Calu3 (cell line): ENCODE results near the gene ICAM2. TPM values are rescaled to one million over a fixed set of nuclear protein-coding genes. Genes with fewer than 3 reads are reported as not detected.
"Not testable (repeated sequence)": the region's sequence is repeated elsewhere in the genome, so short reads cannot be mapped to it uniquely, and the experiment has no call there.

ENCODE experiments used
- BruUV-seq: library from RNA; stranded (reverse); fragments of 400-500 nt; replicated peaks from 2 replicates; lab custom pipeline; 2021; lab: Mats Ljungman, UMichigan
- CTCF ChIA-PET: fragments of 300-600 bp; sonication (Branson Sonifier 250); formaldehyde crosslinking; loops from one replicate; lab custom pipeline; 2022; ENCODE audit warnings: antibody characterized with exemption; lab: Charles Lee
- DNase-seq: peaks from one replicate; pipeline ENCODE4 v3.0.0; 2022
- H3K27ac Mint-ChIP-seq: one replicate; pipeline ENCODE4 v1.8.0; 2022; ENCODE audit warnings: mixed read lengths; ENCODE audit not compliant: unreplicated experiment
- H3K27me3 Mint-ChIP-seq: one replicate; pipeline ENCODE4 v1.8.0; 2022; ENCODE audit warnings: mixed read lengths; ENCODE audit not compliant: unreplicated experiment
- H3K36me3 Mint-ChIP-seq: one replicate; pipeline ENCODE4 v1.8.0; 2022; ENCODE audit warnings: mild to moderate bottlenecking, moderate library complexity, mixed read lengths; ENCODE audit not compliant: insufficient read depth, unreplicated experiment
- H3K4me1 Mint-ChIP-seq: one replicate; pipeline ENCODE4 v1.8.0; 2022; ENCODE audit warnings: mild to moderate bottlenecking, low read depth, mixed read lengths; ENCODE audit not compliant: unreplicated experiment
- H3K4me3 Mint-ChIP-seq: one replicate; pipeline ENCODE4 v1.8.0; 2022; ENCODE audit warnings: mild to moderate bottlenecking, low read depth, moderate library complexity, mixed read lengths; ENCODE audit not compliant: unreplicated experiment
- H3K9me3 Mint-ChIP-seq: one replicate; pipeline ENCODE4 v1.8.0; 2022; ENCODE audit warnings: low read depth, mixed read lengths; ENCODE audit not compliant: unreplicated experiment
- CTCF ChIP-seq: fragments of 200-600 bp; IDR thresholded peaks from one replicate; pipeline ENCODE4 v1.8.0; 2022; ENCODE audit warnings: antibody characterized with exemption; ENCODE audit not compliant: unreplicated experiment
- intact Hi-C: fragments of 100-400 bp; cut with micrococcal nuclease; formaldehyde crosslinking; loops from one replicate; pipeline ENCODE4 v1.10.0; 2022; ENCODE audit not compliant: unreplicated experiment
- total RNA-seq: library from RNA; stranded (reverse); gene quantifications from 2 replicates; pipeline ENCODE4 v1.2.3, GENCODE V29; 2022

The ICAM2 gene
- total RNA-seq, 1 experiment from 2014 or later: 4.4 TPM

GRCh38 chr17:64009571-64010402 is 10.6 kb downstream of the ICAM2 start:
- intact Hi-C loops: no loop called here
- no peak overlapping the region for H3K27ac Mint-ChIP-seq
- peaks cover 6% of the 10 kb centered on the region for H3K36me3 Mint-ChIP-seq
- no peak overlapping the region for H3K4me3 Mint-ChIP-seq
- H3K4me1 Mint-ChIP-seq: peaks cover 29% of the 10 kb centered on the region
- CTCF ChIA-PET: interaction anchor here (1.0 to 1.1 kb wide), 3 partner anchors 11 to 19 kb away, joined by 3 to 4 read pairs (median 3); partner anchors contain the start of gene ICAM2
- BruUV-seq: no TSS peak
- DNase-seq: no peak
- H3K9me3 Mint-ChIP-seq: no peaks in the 10 kb centered on the region
- H3K27me3 Mint-ChIP-seq: no peaks in the 10 kb centered on the region
- no peak for TF ChIP-seq CTCF

GRCh38 chr17:64008830-64009229 is 11.6 kb downstream of the ICAM2 start:
- intact Hi-C loops: no loop called here
- CTCF ChIA-PET: interaction anchor here (0.5 to 1.1 kb wide), 3 partner anchors 17 to 294 kb away, joined by 3 read pairs; no protein-coding TSS in a partner anchor
- Mint-ChIP-seq H3K9me3 (no peaks in the 10 kb centered on the region), H3K27ac (no peak overlapping the region), H3K36me3 (peaks cover 6% of the 10 kb centered on the region), H3K4me1 (peaks cover 20% of the 10 kb centered on the region), H3K4me3 (no peak overlapping the region), H3K27me3 (no peaks in the 10 kb centered on the region)
- no TSS peak for BruUV-seq
- TF ChIP-seq CTCF: no peak
- DNase-seq: no peak

- no peak for TF ChIP-seq CTCF
- intact Hi-C loops: no loop called here
- DNase-seq: no peak
- peaks cover 6% of the 10 kb centered on the region for H3K36me3 Mint-ChIP-seq
- no peak overlapping the region for H3K4me3 Mint-ChIP-seq
- peaks cover 20% of the 10 kb centered on the region for H3K4me1 Mint-ChIP-seq
- H3K9me3 Mint-ChIP-seq: no peaks in the 10 kb centered on the region
- no peak overlapping the region for H3K27ac Mint-ChIP-seq
- BruUV-seq: no TSS peak
- no peaks in the 10 kb centered on the region for H3K27me3 Mint-ChIP-seq
- CTCF ChIA-PET: interaction anchor here (0.5 kb wide), 1 partner anchor 294 kb away, joined by 3 read pairs; no protein-coding TSS in a partner anchor
These were observed 12.1 kb downstream of the ICAM2 start for GRCh38 chr17:64008346-64008745.

- no peak for DNase-seq
- Mint-ChIP-seq H3K4me3 (no peak overlapping the region), H3K36me3 (peaks cover 6% of the 10 kb centered on the region), H3K4me1 (peaks cover 20% of the 10 kb centered on the region), H3K27me3 (no peaks in the 10 kb centered on the region), H3K27ac (no peak overlapping the region), H3K9me3 (no peaks in the 10 kb centered on the region)
- CTCF ChIA-PET: no interaction called here
- no peak for TF ChIP-seq CTCF
- intact Hi-C loops: no loop called here
- BruUV-seq: no TSS peak
These were observed 12.6 kb downstream of the ICAM2 start for GRCh38 chr17:64007838-64008282.

DNA sequence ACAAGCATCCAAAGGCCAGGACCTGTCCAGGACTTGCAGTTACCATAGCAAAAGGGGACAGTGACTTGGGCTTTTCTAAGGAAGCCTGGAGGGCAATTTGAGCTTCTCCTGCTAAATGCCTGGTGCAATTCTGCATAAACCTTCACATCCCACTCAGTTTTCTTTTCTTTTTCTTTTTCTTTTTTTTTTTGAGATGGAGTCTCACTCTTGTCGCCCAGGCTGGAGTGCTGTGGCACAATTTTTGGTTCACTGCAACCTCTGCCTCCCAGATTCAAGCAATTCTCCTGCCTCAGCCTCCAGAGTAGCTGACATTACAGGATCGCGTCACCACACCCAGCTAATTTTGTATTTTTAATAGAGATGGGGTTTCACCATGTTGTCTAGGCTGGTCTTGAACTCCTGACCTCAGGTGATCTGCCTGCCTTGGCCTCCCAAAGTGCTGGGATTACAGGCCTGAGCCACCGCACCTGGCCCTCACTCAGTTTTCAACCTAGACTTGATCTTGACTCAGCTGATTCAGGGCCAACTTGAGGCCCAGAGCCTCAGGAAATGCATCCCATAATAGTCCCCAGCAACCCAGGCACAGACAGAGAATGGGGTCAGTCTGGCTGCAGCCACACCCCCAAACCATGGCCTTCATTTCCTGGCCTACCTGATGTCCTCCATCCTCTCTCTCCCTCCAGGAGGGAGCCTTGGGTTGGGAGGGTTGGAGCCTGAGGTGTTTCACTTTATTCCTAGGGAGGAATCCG is 13.2 kb downstream of the ICAM2 start:
- H3K4me3 Mint-ChIP-seq, H3K36me3 Mint-ChIP-seq, DNase-seq, H3K27ac Mint-ChIP-seq, BruUV-seq, H3K27me3 Mint-ChIP-seq, H3K9me3 Mint-ChIP-seq, CTCF ChIA-PET, intact Hi-C loops: not testable (repeated sequence)
- H3K4me1 Mint-ChIP-seq: peaks cover 20% of the 10 kb centered on the region
